ENCODE results near the gene TNS3. TPM values are rescaled to one million over a fixed set of nuclear protein-coding genes. Genes with fewer than 3 reads are reported as not detected.

TNS3 gene
- total RNA-seq, 1 experiment from 2014 or later, result 9.5 TPM

DNA sequence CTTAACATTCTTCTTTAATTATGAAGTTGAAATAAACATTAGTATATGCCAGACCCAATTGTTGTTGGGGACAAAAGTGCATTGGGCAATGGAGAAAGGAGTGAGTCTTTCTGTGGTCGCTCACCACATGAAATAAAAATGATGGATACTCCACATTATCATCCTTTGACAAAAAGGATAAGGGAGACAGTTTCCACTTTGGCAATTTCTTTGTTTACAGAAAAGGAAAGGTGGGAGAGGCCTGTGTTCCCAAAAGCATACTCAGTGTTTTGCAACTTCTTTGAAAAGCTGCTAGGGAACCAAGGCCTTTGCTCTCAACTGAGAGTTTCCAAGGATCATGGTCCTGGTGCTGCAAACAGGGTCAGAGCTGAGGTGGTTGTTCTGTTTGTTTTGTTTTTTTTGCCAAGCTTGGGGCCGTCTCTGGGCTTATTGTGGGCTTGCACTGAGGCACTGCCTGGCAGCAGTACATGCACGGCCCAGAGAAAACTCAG lies 341.9 kb downstream of the TNS3 start:
- Mint-ChIP-seq H3K4me3 (no peak overlapping the region), H3K36me3 (ENCODE audit: insufficient read depth in 1 of 3, low read depth in 3 of 3) (no peaks in the 10 kb centered on the region; a peak in 1 of 7 replicates), H3K27me3 (ENCODE audit: low read depth) (peaks cover 2% of the 10 kb centered on the region; the same call in 1 of the 2 replicates), H3K4me1 (no peaks in the 10 kb centered on the region), H3K9me3 (no peaks in the 10 kb centered on the region; a peak in 1 of 5 replicates), H3K27ac (no peak overlapping the region; a peak in 1 of 7 replicates)
- Histone ChIP-seq H3K4me1 (ENCODE audit: insufficient read depth, low read length) (no peaks in the 10 kb centered on the region), H3K56ac (ENCODE audit: insufficient read length, low read depth, low read length) (no peak overlapping the region), H3K79me1 (ENCODE audit: insufficient read depth, low read depth, low read length, poor library complexity, severe bottlenecking) (no peaks in the 10 kb centered on the region), H4K8ac (replicated peaks; ENCODE audit: insufficient read length, low read depth, low read length) (no peak overlapping the region), H2AFZ (ENCODE audit: low read length) (no peak overlapping the region), H4K91ac (ENCODE audit: insufficient read length, low read depth, low read length) (no peak overlapping the region), H3T11ph (ENCODE audit: low read length) (no peak overlapping the region), H2BK5ac (ENCODE audit: insufficient read length, low read length) (no peak overlapping the region), H3K4ac (ENCODE audit: low read depth, low read length) (no peak overlapping the region), H3K4me2 (ENCODE audit: insufficient read depth, insufficient read length, low read length) (no peak overlapping the region), H2AK5ac (ENCODE audit: insufficient read length, low read length) (no peak overlapping the region), H3K23me2 (ENCODE audit: insufficient read length, low read depth, low read length, poor library complexity, severe bottlenecking) (no peaks in the 10 kb centered on the region), H3K18ac (ENCODE audit: insufficient read length, low read depth, low read length) (no peak overlapping the region), H2BK12ac (ENCODE audit: insufficient read length, low read depth, low read length) (no peak overlapping the region), H3K14ac (ENCODE audit: insufficient read depth, low read length) (no peak overlapping the region), H3K79me2 (ENCODE audit: insufficient read depth, low read length) (no peaks in the 10 kb centered on the region), H3K23ac (ENCODE audit: insufficient read length, low read depth, low read length) (no peak overlapping the region), H2BK120ac (ENCODE audit: low read depth, low read length, poor library complexity, severe bottlenecking) (no peak overlapping the region), H4K5ac (ENCODE audit: insufficient read length, low read depth, low read length) (no peak overlapping the region), H3K27ac (ENCODE audit: insufficient read length, low read depth, low read length) (no peak overlapping the region), H4K20me1 (ENCODE audit: control insufficient read depth, insufficient read depth, insufficient read length) (no peaks in the 10 kb centered on the region), H3K27me3 (ENCODE audit: insufficient read depth, low read length) (no peaks in the 10 kb centered on the region), H2BK20ac (ENCODE audit: low read depth, low read length, poor library complexity, severe bottlenecking) (no peak overlapping the region), H3K9ac (ENCODE audit: extremely low read depth, insufficient read length, low read length) (no peak overlapping the region), H3K9me3 (ENCODE audit: control insufficient read depth, low read depth, low read length) (no peaks in the 10 kb centered on the region), H2BK15ac (ENCODE audit: low read depth, low read length) (no peak overlapping the region)
- TF ChIP-seq, protein P1, sequence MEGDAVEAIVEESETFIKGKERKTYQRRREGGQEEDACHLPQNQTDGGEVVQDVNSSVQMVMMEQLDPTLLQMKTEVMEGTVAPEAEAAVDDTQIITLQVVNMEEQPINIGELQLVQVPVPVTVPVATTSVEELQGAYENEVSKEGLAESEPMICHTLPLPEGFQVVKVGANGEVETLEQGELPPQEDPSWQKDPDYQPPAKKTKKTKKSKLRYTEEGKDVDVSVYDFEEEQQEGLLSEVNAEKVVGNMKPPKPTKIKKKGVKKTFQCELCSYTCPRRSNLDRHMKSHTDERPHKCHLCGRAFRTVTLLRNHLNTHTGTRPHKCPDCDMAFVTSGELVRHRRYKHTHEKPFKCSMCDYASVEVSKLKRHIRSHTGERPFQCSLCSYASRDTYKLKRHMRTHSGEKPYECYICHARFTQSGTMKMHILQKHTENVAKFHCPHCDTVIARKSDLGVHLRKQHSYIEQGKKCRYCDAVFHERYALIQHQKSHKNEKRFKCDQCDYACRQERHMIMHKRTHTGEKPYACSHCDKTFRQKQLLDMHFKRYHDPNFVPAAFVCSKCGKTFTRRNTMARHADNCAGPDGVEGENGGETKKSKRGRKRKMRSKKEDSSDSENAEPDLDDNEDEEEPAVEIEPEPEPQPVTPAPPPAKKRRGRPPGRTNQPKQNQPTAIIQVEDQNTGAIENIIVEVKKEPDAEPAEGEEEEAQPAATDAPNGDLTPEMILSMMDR (conservative IDR thresholded peaks at IDR 0.05), result no peak
- no CpG with 5 or more reads among the region's 3 CpGs for WGBS (ENCODE audit: extremely low coverage, insufficient read length, low lambda C conversion rate)
- DNase-seq, result no peak
